ENCODE measurements around the gene FAM193B. TPM values are rescaled to one million over a fixed set of nuclear protein-coding genes. Genes with fewer than 3 reads are reported as not detected.
A peak's percentile ranks its signal among the peaks of the same experiment; 100 is the strongest.

FAM193B gene
- total and polyA plus RNA-seq, 9 of the 15 experiments (the other 6 are each of a cell fraction or from before 2014, with no cell fraction given), result 4.4 to 76.4 (median 37.3) TPM

GRCh38 chr5:177588413-177588909 is 34.1 kb upstream of the FAM193B start (continued):
- TF ChIP-seq ZNF512 (tag; IDR thresholded peaks at IDR 0.05) (no peak), EGR1 (conservative IDR thresholded peaks at IDR 0.05) (peak; percentile 26; the same call in 1 of the 2 replicates), KAT8 (IDR thresholded peaks at IDR 0.05; ENCODE audit: low read depth) (no peak), RBM39 (optimal IDR thresholded peaks at IDR 0.05; ENCODE audit: low read depth, low read length) (no peak), TBL1XR1 (IDR thresholded peaks at IDR 0.05; ENCODE audit: low read length in 2 of 2) (no peak), SAFB2 (IDR thresholded peaks at IDR 0.05; ENCODE audit: borderline replicate concordance, low read depth, low read length, severe bottlenecking) (no peak), TAF7 (tag; IDR thresholded peaks at IDR 0.05) (no peak), CXXC5 (CRISPR knock-in tag; IDR thresholded peaks at IDR 0.05) (no peak), SMAD1 (IDR thresholded peaks at IDR 0.05; ENCODE audit: low read depth, low read length, partially characterized antibody) (no peak), KLF1 (tag; IDR thresholded peaks at IDR 0.05) (no peak), XRCC5 (IDR thresholded peaks at IDR 0.05; ENCODE audit: low read depth, low read length) (no peak), FOXK2 (conservative IDR thresholded peaks at IDR 0.05 in 1 of 2, IDR thresholded peaks at IDR 0.05 in 1 of 2; ENCODE audit: low read depth in 2 of 2) (no peak; a peak in 1 of 4 replicates)
- TF ChIP-seq, protein P1, sequence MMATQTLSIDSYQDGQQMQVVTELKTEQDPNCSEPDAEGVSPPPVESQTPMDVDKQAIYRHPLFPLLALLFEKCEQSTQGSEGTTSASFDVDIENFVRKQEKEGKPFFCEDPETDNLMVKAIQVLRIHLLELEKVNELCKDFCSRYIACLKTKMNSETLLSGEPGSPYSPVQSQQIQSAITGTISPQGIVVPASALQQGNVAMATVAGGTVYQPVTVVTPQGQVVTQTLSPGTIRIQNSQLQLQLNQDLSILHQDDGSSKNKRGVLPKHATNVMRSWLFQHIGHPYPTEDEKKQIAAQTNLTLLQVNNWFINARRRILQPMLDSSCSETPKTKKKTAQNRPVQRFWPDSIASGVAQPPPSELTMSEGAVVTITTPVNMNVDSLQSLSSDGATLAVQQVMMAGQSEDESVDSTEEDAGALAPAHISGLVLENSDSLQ (IDR thresholded peaks at IDR 0.05), result peak; percentile 90
- TF ChIP-seq, protein P2, sequence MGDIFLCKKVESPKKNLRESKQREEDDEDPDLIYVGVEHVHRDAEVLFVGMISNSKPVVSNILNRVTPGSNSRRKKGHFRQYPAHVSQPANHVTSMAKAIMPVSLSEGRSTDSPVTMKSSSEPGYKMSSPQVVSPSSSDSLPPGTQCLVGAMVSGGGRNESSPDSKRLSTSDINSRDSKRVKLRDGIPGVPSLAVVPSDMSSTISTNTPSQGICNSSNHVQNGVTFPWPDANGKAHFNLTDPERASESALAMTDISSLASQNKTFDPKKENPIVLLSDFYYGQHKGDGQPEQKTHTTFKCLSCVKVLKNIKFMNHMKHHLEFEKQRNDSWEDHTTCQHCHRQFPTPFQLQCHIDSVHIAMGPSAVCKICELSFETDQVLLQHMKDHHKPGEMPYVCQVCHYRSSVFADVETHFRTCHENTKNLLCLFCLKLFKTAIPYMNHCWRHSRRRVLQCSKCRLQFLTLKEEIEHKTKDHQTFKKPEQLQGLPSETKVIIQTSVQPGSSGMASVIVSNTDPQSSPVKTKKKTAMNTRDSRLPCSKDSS (IDR thresholded peaks at IDR 0.05; ENCODE audit: low read depth, partially characterized antibody), result no peak
- TF ChIP-seq, protein P3, sequence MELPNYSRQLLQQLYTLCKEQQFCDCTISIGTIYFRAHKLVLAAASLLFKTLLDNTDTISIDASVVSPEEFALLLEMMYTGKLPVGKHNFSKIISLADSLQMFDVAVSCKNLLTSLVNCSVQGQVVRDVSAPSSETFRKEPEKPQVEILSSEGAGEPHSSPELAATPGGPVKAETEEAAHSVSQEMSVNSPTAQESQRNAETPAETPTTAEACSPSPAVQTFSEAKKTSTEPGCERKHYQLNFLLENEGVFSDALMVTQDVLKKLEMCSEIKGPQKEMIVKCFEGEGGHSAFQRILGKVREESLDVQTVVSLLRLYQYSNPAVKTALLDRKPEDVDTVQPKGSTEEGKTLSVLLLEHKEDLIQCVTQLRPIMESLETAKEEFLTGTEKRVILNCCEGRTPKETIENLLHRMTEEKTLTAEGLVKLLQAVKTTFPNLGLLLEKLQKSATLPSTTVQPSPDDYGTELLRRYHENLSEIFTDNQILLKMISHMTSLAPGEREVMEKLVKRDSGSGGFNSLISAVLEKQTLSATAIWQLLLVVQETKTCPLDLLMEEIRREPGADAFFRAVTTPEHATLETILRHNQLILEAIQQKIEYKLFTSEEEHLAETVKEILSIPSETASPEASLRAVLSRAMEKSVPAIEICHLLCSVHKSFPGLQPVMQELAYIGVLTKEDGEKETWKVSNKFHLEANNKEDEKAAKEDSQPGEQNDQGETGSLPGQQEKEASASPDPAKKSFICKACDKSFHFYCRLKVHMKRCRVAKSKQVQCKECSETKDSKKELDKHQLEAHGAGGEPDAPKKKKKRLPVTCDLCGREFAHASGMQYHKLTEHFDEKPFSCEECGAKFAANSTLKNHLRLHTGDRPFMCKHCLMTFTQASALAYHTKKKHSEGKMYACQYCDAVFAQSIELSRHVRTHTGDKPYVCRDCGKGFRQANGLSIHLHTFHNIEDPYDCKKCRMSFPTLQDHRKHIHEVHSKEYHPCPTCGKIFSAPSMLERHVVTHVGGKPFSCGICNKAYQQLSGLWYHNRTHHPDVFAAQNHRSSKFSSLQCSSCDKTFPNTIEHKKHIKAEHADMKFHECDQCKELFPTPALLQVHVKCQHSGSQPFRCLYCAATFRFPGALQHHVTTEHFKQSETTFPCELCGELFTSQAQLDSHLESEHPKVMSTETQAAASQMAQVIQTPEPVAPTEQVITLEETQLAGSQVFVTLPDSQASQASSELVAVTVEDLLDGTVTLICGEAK (IDR thresholded peaks at IDR 0.05), result 0 out of 2 replicates have a peak, but pooled peaks have one; percentile 7
- TF ChIP-seq, protein P3 (CRISPR knock-in tag; IDR thresholded peaks at IDR 0.05), result no peak

Measured in K562 (cell line).